ENCODE results near the gene CDC25A. TPM values are rescaled to one million over a fixed set of nuclear protein-coding genes. Genes with fewer than 3 reads are reported as not detected.

The CDC25A gene
- total RNA-seq, 1 donor from 2014 or later, result 3.5 TPM

GRCh38 chr3:48199117-48199516 lies 10.9 kb upstream of the CDC25A start:
- DNase-seq (ENCODE audit: extremely low spot score, unreplicated experiment), result no peak
- Mint-ChIP-seq H3K27me3 (ENCODE audit: unreplicated experiment) (no peaks in the 10 kb centered on the region), H3K27ac (ENCODE audit: unreplicated experiment) (no peak overlapping the region), H3K9me3 (ENCODE audit: unreplicated experiment) (no peaks in the 10 kb centered on the region), H3K4me1 (ENCODE audit: unreplicated experiment) (peaks cover 3% of the 10 kb centered on the region), H3K4me3 (ENCODE audit: unreplicated experiment) (no peak overlapping the region), H3K36me3 (ENCODE audit: unreplicated experiment) (no peaks in the 10 kb centered on the region)
- no peak for TF ChIP-seq CTCF (IDR thresholded peaks at IDR 0.05)

GRCh38 chr3:48196611-48197010 lies 8.4 kb upstream of the CDC25A start:
- peaks cover 3% of the 10 kb centered on the region for H3K4me1 Mint-ChIP-seq (ENCODE audit: unreplicated experiment)
- TF ChIP-seq CTCF (IDR thresholded peaks at IDR 0.05), result no peak
- H3K27me3 Mint-ChIP-seq (ENCODE audit: unreplicated experiment), result no peaks in the 10 kb centered on the region
- H3K27ac Mint-ChIP-seq (ENCODE audit: unreplicated experiment), result no peak overlapping the region
- H3K9me3 Mint-ChIP-seq (ENCODE audit: unreplicated experiment), result no peaks in the 10 kb centered on the region
- H3K36me3 Mint-ChIP-seq (ENCODE audit: unreplicated experiment), result no peaks in the 10 kb centered on the region
- no peak for DNase-seq (ENCODE audit: extremely low spot score, unreplicated experiment)
- no peak overlapping the region for H3K4me3 Mint-ChIP-seq (ENCODE audit: unreplicated experiment)

- Mint-ChIP-seq H3K27me3 (ENCODE audit: unreplicated experiment) (no peaks in the 10 kb centered on the region), H3K9me3 (ENCODE audit: unreplicated experiment) (no peaks in the 10 kb centered on the region), H3K27ac (ENCODE audit: unreplicated experiment) (no peak overlapping the region), H3K4me3 (ENCODE audit: unreplicated experiment) (no peak overlapping the region), H3K36me3 (ENCODE audit: unreplicated experiment) (no peaks in the 10 kb centered on the region), H3K4me1 (ENCODE audit: unreplicated experiment) (peaks cover 3% of the 10 kb centered on the region)
- DNase-seq (ENCODE audit: extremely low spot score, unreplicated experiment), result peak; percentile 88
- TF ChIP-seq CTCF (IDR thresholded peaks at IDR 0.05), result peak; percentile 80
Observed at GRCh38 chr3:48194446-48195071, 6.3 kb upstream of the CDC25A start.

GRCh38 chr3:48190911-48191310 lies 2.7 kb upstream of the CDC25A start:
- H3K36me3 Mint-ChIP-seq (ENCODE audit: unreplicated experiment), result peaks cover 1% of the 10 kb centered on the region
- no peak overlapping the region for H3K4me3 Mint-ChIP-seq (ENCODE audit: unreplicated experiment)
- DNase-seq (ENCODE audit: extremely low spot score, unreplicated experiment), result no peak
- H3K9me3 Mint-ChIP-seq (ENCODE audit: unreplicated experiment), result no peaks in the 10 kb centered on the region
- TF ChIP-seq CTCF (IDR thresholded peaks at IDR 0.05), result no peak
- no peak overlapping the region for H3K27ac Mint-ChIP-seq (ENCODE audit: unreplicated experiment)
- H3K27me3 Mint-ChIP-seq (ENCODE audit: unreplicated experiment), result no peaks in the 10 kb centered on the region
- H3K4me1 Mint-ChIP-seq (ENCODE audit: unreplicated experiment), result peaks cover 16% of the 10 kb centered on the region

- H3K27ac Mint-ChIP-seq (ENCODE audit: unreplicated experiment), result no peak overlapping the region
Observed at GRCh38 chr3:48189321-48189720, 1.1 kb upstream of the CDC25A start.

More at GRCh38 chr3:48189321-48189720, 1.1 kb upstream of the CDC25A start:
- no peak for TF ChIP-seq CTCF (IDR thresholded peaks at IDR 0.05)
- no peak for DNase-seq (ENCODE audit: extremely low spot score, unreplicated experiment)
- Mint-ChIP-seq H3K9me3 (ENCODE audit: unreplicated experiment) (no peaks in the 10 kb centered on the region), H3K4me1 (ENCODE audit: unreplicated experiment) (peaks cover 19% of the 10 kb centered on the region), H3K36me3 (ENCODE audit: unreplicated experiment) (peaks cover 6% of the 10 kb centered on the region), H3K27me3 (ENCODE audit: unreplicated experiment) (no peaks in the 10 kb centered on the region), H3K4me3 (ENCODE audit: unreplicated experiment) (no peak overlapping the region)

Data from osteocyte (in vitro differentiated cells).